Vagina (tissue), 2 donors: ENCODE data around the gene R3HDM2. TPM values are rescaled to one million over a fixed set of nuclear protein-coding genes. Genes with fewer than 3 reads are reported as not detected.

Experiments
- DNase-seq, 2 donors: peaks; one replicate each; pipeline ENCODE4 v3.0.0-alpha.2; 2017; ENCODE audit errors: extremely low spot score in 2 of 2
- H3K27ac ChIP-seq: fragments of 200-600 bp; sonication (generic); one replicate; pipeline ENCODE4 v1.5.1; 2019
- H3K27me3 ChIP-seq: fragments of 200-600 bp; sonication (generic); one replicate; pipeline ENCODE4 v1.5.1; 2019
- H3K36me3 ChIP-seq, 2 donors: fragments of 200-600 bp; sonication (generic); one replicate each; pipeline ENCODE4 v1.5.1; 2017 to 2019
- H3K4me1 ChIP-seq: fragments of 200-600 bp; sonication (generic); one replicate; pipeline ENCODE4 v1.5.1; 2019
- H3K4me3 ChIP-seq, 2 donors: fragments of 200-600 bp; sonication (generic); 1 replicate in 1 of 2; 2 replicates in 1 of 2; pipeline ENCODE4 v1.5.1; 2016 to 2019
- H3K9me3 ChIP-seq: fragments of 200-600 bp; sonication (generic); one replicate; pipeline ENCODE4 v1.5.1; 2019
- CTCF ChIP-seq, 3 experiments: fragments of 450-650 bp in 2 of 3; fragments of 200-600 bp in 1 of 3; sonication (generic) in 1 of 3; IDR thresholded peaks; one replicate each; pipeline ENCODE4 v1.5.1; 2017 to 2019; ENCODE audit warnings: antibody characterized with exemption in 3 of 3, mild to moderate bottlenecking in 2 of 3, moderate library complexity in 2 of 3
- POLR2A ChIP-seq, 2 donors: fragments of 450-650 bp; IDR thresholded peaks; one replicate each; pipeline ENCODE4 v1.6.1; 2017; ENCODE audit warnings: antibody characterized with exemption in 2 of 2, mild to moderate bottlenecking in 2 of 2, moderate library complexity in 2 of 2
- POLR2AphosphoS5 ChIP-seq, 2 donors: sonication (generic); formaldehyde crosslinking; IDR thresholded peaks; one replicate each; pipeline ENCODE4 v1.9.0; 2017; ENCODE audit warnings: antibody characterized with exemption in 2 of 2, mild to moderate bottlenecking in 2 of 2, low read depth in 1 of 2; ENCODE audit not compliant: insufficient read depth in 1 of 2
- intact Hi-C: fragments of 100-400 bp; cut with DNase I; formaldehyde crosslinking; loops from one replicate; pipeline ENCODE4 v1.15.1; 2023
- total RNA-seq: library from RNA; depleted of rRNA; stranded (reverse); fragments of >200 nt; gene quantifications from one replicate; pipeline ENCODE4 v1.2.3, GENCODE V29; 2016

R3HDM2 gene
- total RNA-seq, 1 donor from 2014 or later = 44.2 TPM

DNA sequence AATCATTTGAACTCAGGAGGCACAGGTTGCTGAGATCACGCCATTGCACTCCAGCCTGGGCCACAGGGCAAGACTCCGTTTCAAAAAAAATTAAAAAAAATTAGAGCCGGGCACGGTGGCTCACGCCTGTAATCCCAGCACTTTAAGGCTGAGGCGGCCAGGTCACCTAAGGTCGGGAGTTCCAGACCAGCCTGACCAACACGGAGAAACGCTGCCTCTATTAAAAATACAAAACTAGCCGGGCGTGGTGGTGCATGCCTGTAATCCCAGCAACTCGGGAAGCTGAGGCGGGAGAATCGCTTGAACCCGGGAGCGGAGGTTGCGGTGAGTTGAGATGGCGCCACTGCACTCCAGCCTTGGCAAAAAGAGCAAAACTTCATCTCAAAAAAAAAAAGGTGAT lies 35.7 kb downstream of the R3HDM2 start:
- intact Hi-C loops = no loop called here
- Histone ChIP-seq H3K4me1 (no peaks in the 10 kb centered on the region), H3K27me3 (no peaks in the 10 kb centered on the region), H3K27ac (no peak overlapping the region), H3K9me3 (no peaks in the 10 kb centered on the region), H3K36me3 (peaks cover 0 to 19% of the 10 kb centered on the region in 2 donors), H3K4me3 (no peak overlapping the region)
- DNase-seq = no peak
- TF ChIP-seq POLR2A (IDR thresholded peaks at IDR 0.05) = no peak
- TF ChIP-seq CTCF (IDR thresholded peaks at IDR 0.05) = no peak
- TF ChIP-seq POLR2AphosphoS5 (IDR thresholded peaks at IDR 0.05; ENCODE audit: insufficient read depth in 1 of 2, low read depth in 1 of 2) = no peak

- no peaks in the 10 kb centered on the region for H3K9me3 ChIP-seq
- no peaks in the 10 kb centered on the region for H3K27me3 ChIP-seq
- H3K4me3 ChIP-seq = no peak overlapping the region
- peaks cover 0 to 14% of the 10 kb centered on the region in 2 donors for H3K36me3 ChIP-seq
- DNase-seq = no peak
- intact Hi-C loops = no loop called here
- no peak overlapping the region for H3K27ac ChIP-seq
- no peak for TF ChIP-seq POLR2A (IDR thresholded peaks at IDR 0.05)
- no peak for TF ChIP-seq CTCF (IDR thresholded peaks at IDR 0.05)
- TF ChIP-seq POLR2AphosphoS5 (IDR thresholded peaks at IDR 0.05; ENCODE audit: insufficient read depth in 1 of 2, low read depth in 1 of 2) = no peak
- no peaks in the 10 kb centered on the region for H3K4me1 ChIP-seq
Measured at GRCh38 chr12:57390174-57390573, 40.7 kb downstream of the R3HDM2 start.

DNA sequence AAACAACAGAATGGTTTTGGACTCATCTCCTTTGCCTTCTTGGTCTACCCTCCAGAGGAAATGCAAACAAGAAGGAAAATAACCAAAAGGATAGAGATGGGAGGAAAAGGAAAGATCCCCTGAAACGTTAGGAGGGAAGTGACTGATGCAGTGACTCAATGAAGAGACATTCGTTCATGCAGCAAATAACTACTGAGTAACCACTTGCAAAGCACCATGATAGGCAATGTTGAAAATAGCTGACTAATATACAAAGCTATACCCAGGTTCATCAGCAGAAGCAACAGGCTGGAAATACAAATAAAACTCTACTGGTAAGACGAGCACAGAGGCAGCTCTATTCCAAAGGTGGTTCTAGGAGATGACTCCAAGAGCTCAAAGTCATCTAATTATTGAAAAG lies 41.8 kb downstream of the R3HDM2 start:
- H3K36me3 ChIP-seq = peaks cover 0 to 5% of the 10 kb centered on the region in 2 donors
- H3K9me3 ChIP-seq = no peaks in the 10 kb centered on the region
- H3K27ac ChIP-seq = no peak overlapping the region
- intact Hi-C loops = no loop called here
- no peaks in the 10 kb centered on the region for H3K4me1 ChIP-seq
- DNase-seq = no peak
- TF ChIP-seq CTCF (IDR thresholded peaks at IDR 0.05) (no peak), POLR2AphosphoS5 (IDR thresholded peaks at IDR 0.05; ENCODE audit: insufficient read depth in 1 of 2, low read depth in 1 of 2) (no peak), POLR2A (IDR thresholded peaks at IDR 0.05) (no peak)
- H3K27me3 ChIP-seq = no peaks in the 10 kb centered on the region
- no peak overlapping the region for H3K4me3 ChIP-seq

- intact Hi-C loops = no loop called here
- TF ChIP-seq CTCF (IDR thresholded peaks at IDR 0.05) (no peak), POLR2A (IDR thresholded peaks at IDR 0.05) (no peak), POLR2AphosphoS5 (IDR thresholded peaks at IDR 0.05; ENCODE audit: insufficient read depth in 1 of 2, low read depth in 1 of 2) (no peak)
- Histone ChIP-seq H3K4me1 (no peaks in the 10 kb centered on the region), H3K27me3 (no peaks in the 10 kb centered on the region), H3K9me3 (no peaks in the 10 kb centered on the region), H3K4me3 (no peak overlapping the region), H3K27ac (no peak overlapping the region), H3K36me3 (no peaks in the 10 kb centered on the region)
- DNase-seq = no peak
Measured at GRCh38 chr12:57388425-57388824, 42.4 kb downstream of the R3HDM2 start.

DNA sequence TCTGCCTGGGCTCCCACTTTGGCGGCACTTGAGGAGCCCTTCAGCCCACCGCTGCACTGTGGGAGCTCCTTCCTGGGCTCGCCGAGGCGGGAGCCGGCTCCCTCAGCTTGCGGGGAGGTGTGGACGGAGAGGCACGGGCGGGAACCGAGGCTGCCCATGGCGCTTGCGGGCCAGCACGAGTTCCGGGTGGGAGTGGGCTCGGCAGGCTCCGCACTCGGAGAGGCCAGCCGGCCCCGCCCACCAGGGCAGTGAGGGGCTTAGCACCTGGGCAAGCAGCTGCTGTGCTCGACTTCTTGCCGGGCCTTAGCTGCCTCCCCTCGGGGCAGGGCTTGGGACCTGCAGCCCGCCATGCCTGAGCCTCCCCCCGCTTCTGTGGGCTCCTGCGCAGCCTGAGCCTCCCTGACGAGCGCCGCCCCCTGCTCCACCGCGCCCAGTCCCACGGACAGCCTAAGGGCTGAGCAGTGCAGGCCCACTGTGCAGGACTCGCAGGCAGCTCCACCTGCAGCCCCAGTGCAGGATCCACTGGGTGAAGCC lies 44.6 kb downstream of the R3HDM2 start:
- TF ChIP-seq POLR2A (IDR thresholded peaks at IDR 0.05) (no peak), CTCF (IDR thresholded peaks at IDR 0.05) (no peak), POLR2AphosphoS5 (IDR thresholded peaks at IDR 0.05; ENCODE audit: insufficient read depth in 1 of 2, low read depth in 1 of 2) (no peak)
- intact Hi-C loops = no loop called here
- no peaks in the 10 kb centered on the region for H3K9me3 ChIP-seq
- H3K4me1 ChIP-seq = no peaks in the 10 kb centered on the region
- no peak for DNase-seq
- no peaks in the 10 kb centered on the region for H3K36me3 ChIP-seq
- H3K27me3 ChIP-seq = no peaks in the 10 kb centered on the region
- no peak overlapping the region for H3K27ac ChIP-seq
- no peak overlapping the region for H3K4me3 ChIP-seq
